HCT116 (cell line): Measurements from ENCODE around the gene PAX5. TPM values are rescaled to one million over a fixed set of nuclear protein-coding genes. Genes with fewer than 3 reads are reported as not detected.

Source experiments
- ATAC-seq: fragments of 200-7000 bp; cut with Tn5 transposase; 2 replicates; pipeline ENCODE4 v1.9.1; 2020; ENCODE audit warnings: mild to moderate bottlenecking, moderate library complexity
- BruUV-seq: library from RNA; stranded (reverse); fragments of 400-500 nt; replicated peaks from 2 replicates; lab custom pipeline; 2021; lab: Mats Ljungman, UMichigan
- CTCF ChIA-PET: fragments of 300-600 bp; sonication (Branson Sonifier 250); formaldehyde crosslinking; loops from one replicate; lab custom pipeline; 2021; ENCODE audit warnings: antibody characterized with exemption; lab: Charles Lee
- POLR2A ChIA-PET: fragments of 300-600, 350-600 bp; sonication (Branson Sonifier 250); formaldehyde crosslinking; loops from one replicate; lab custom pipeline; 2021; ENCODE audit warnings: antibody characterized with exemption; lab: Charles Lee
- RAD21 ChIA-PET, 2 experiments: fragments of 300-600 bp; sonication (Branson Sonifier 250); formaldehyde crosslinking; loops; one replicate each; lab custom pipeline; 2023; ENCODE audit warnings: low total read pairs in 2 of 2; ENCODE audit not compliant: uncharacterized antibody in 2 of 2, unreplicated experiment in 2 of 2, low non-redundant PET in 1 of 2; lab: Charles Lee
- DNase-seq: peaks from one replicate; pipeline ENCODE4 v3.0.0-alpha.2; 2010; ENCODE audit warnings: low read depth, low spot score
- H2AFZ ChIP-seq: fragments of 200-600 bp; shearing (Covaris generic), sonication (generic); 2 replicates; pipeline ENCODE4 v1.6.1; 2017; ENCODE audit warnings: low read depth, mixed run types, mixed read lengths, antibody characterized with exemption, low read length; ENCODE audit not compliant: poor library complexity, severe bottlenecking
- H3K27ac ChIP-seq: 2 replicates; pipeline ENCODE4 v1.5.1; 2012; ENCODE audit warnings: low read depth, low read length
- H3K27me3 ChIP-seq: fragments of 200-600 bp; sonication (generic); 2 replicates; pipeline ENCODE4 v1.6.1; 2016; ENCODE audit warnings: mixed run types, low read length, mixed read lengths; ENCODE audit not compliant: insufficient read depth
- H3K36me3 ChIP-seq, 2 experiments: fragments of 200-500 bp in 1 of 2; fragments of 200-600 bp in 1 of 2; sonication (Bioruptor generic) in 1 of 2; sonication (generic) in 1 of 2; 2 replicates each; pipeline versions ENCODE4 v1.5.1 to v1.6.1; 2014 to 2016; ENCODE audit warnings: low read length in 2 of 2, inconsistent platforms in 1 of 2, mixed read lengths in 1 of 2, mixed run types in 1 of 2; ENCODE audit not compliant: insufficient read depth in 2 of 2, control insufficient read depth in 1 of 2
- H3K4me1 ChIP-seq, 2 experiments: fragments of 200-600 bp in 1 of 2; sonication (generic) in 1 of 2; 2 replicates each; pipeline versions ENCODE4 v1.5.1 to v1.6.1; 2012 to 2017; ENCODE audit warnings: low read length in 2 of 2, inconsistent platforms in 1 of 2, mild to moderate bottlenecking in 1 of 2, mixed read lengths in 1 of 2, mixed run types in 1 of 2, moderate library complexity in 1 of 2; ENCODE audit not compliant: insufficient read depth in 2 of 2, control insufficient read depth in 1 of 2
- H3K4me2 ChIP-seq: fragments of 200-600 bp; sonication (generic); 2 replicates; pipeline ENCODE4 v1.6.1; 2017; ENCODE audit warnings: mixed run types, low read length, mixed read lengths
- H3K4me3 ChIP-seq, 2 experiments: fragments of 200-600 bp in 1 of 2; sonication (generic) in 1 of 2; replicated peaks in 1 of 2; 2 replicates each; pipeline ENCODE4 v1.5.1; 2011 to 2016; ENCODE audit warnings: low read length in 2 of 2, control low read depth in 1 of 2, low read depth in 1 of 2, mild to moderate bottlenecking in 1 of 2, mixed read lengths in 1 of 2, mixed run types in 1 of 2
- H3K79me2 ChIP-seq: fragments of 200-600 bp; sonication (generic); 2 replicates; pipeline ENCODE4 v1.6.1; 2017; ENCODE audit warnings: mild to moderate bottlenecking, mixed run types, low read length, moderate library complexity, mixed read lengths; ENCODE audit not compliant: insufficient read depth
- H3K9ac ChIP-seq: fragments of 200-600 bp; sonication (generic); 2 replicates; pipeline ENCODE4 v1.6.1; 2016; ENCODE audit warnings: low read length, mixed read lengths
- H3K9me2 ChIP-seq: fragments of 200-600 bp; sonication (generic), shearing (Covaris generic); 2 replicates; pipeline ENCODE4 v1.6.1; 2017; ENCODE audit warnings: mixed run types, mild to moderate bottlenecking, moderate library complexity; ENCODE audit not compliant: insufficient read depth
- H3K9me3 ChIP-seq, 2 experiments: fragments of 200-500 bp in 1 of 2; fragments of 200-600 bp in 1 of 2; sonication (Bioruptor generic) in 1 of 2; sonication (generic) in 1 of 2; 2 replicates each; pipeline ENCODE4 v1.6.1; 2014 to 2017; ENCODE audit warnings: low read length in 2 of 2, mixed read lengths in 2 of 2, inconsistent platforms in 1 of 2, low read depth in 1 of 2, mild to moderate bottlenecking in 1 of 2, mixed run types in 1 of 2, moderate library complexity in 1 of 2; ENCODE audit not compliant: control insufficient read depth in 1 of 2, insufficient read depth in 1 of 2
- H4K20me1 ChIP-seq: fragments of 200-600 bp; sonication (generic), shearing (Covaris generic); 2 replicates; pipeline ENCODE4 v1.6.1; 2017; ENCODE audit warnings: mixed run types, mild to moderate bottlenecking, moderate library complexity; ENCODE audit not compliant: insufficient read depth
- ATF3 ChIP-seq: IDR thresholded peaks from 2 replicates; pipeline ENCODE4 v1.6.1; 2012
- ELF1 ChIP-seq: IDR thresholded peaks from 2 replicates; pipeline ENCODE4 v1.6.1; 2012; ENCODE audit warnings: low read depth, borderline replicate concordance
- MAX ChIP-seq: IDR thresholded peaks from 2 replicates; pipeline ENCODE4 v1.6.1; 2012
- POLR2AphosphoS5 ChIP-seq: IDR thresholded peaks from 2 replicates; pipeline ENCODE4 v1.6.1; 2011; ENCODE audit warnings: mild to moderate bottlenecking, low read depth, low read length, moderate library complexity
- RAD21 ChIP-seq: IDR thresholded peaks from 2 replicates; pipeline ENCODE4 v1.6.1; 2012; ENCODE audit warnings: low read depth, mild to moderate bottlenecking
- REST ChIP-seq: IDR thresholded peaks from 2 replicates; pipeline ENCODE4 v1.6.1; 2012; ENCODE audit warnings: low read depth
- SIN3A ChIP-seq: IDR thresholded peaks from 2 replicates; pipeline ENCODE4 v1.6.1; 2012; ENCODE audit warnings: low read depth
- YY1 ChIP-seq: IDR thresholded peaks from 2 replicates; pipeline ENCODE4 v1.6.1; 2011; ENCODE audit warnings: low read length, low read depth, moderate library complexity, mild to moderate bottlenecking; ENCODE audit not compliant: insufficient replicate concordance; ENCODE audit errors: extremely low read depth
- ZFX ChIP-seq: fragments of 450-650 bp; IDR thresholded peaks from 2 replicates; pipeline ENCODE4 v1.6.1; 2017
- ZNF274 ChIP-seq: fragments of 200-500 bp; sonication (Bioruptor generic); IDR thresholded peaks from 2 replicates; pipeline ENCODE4 v1.6.1; 2014; ENCODE audit warnings: mild to moderate bottlenecking, low read depth, low read length, inconsistent platforms
- intact Hi-C: fragments of 100-400 bp; cut with micrococcal nuclease; formaldehyde crosslinking; loops from 2 replicates; pipeline ENCODE4 v1.10.0; 2022
- total RNA-seq: library from RNA; stranded (reverse); gene quantifications from one replicate; pipeline ENCODE4 v1.2.1, GENCODE V29; 2021; ENCODE audit not compliant: unreplicated experiment

Gene PAX5
- total RNA-seq, 1 experiment from 2014 or later = 0.17 TPM

GRCh38 chr9:36997414-36997813 is 36.7 kb downstream of the PAX5 start:
- intact Hi-C loops = loop anchor here (2.0 kb wide), 2 partner anchors 265 to 393 kb away; no protein-coding TSS in a partner anchor
- RAD21 ChIA-PET = no interaction called here
- Histone ChIP-seq H3K9me3 (no peaks in the 10 kb centered on the region), H3K36me3 (no peaks in the 10 kb centered on the region), H3K9ac (no peak overlapping the region), H3K27me3 (no peaks in the 10 kb centered on the region), H3K27ac (no peak overlapping the region), H2AFZ (no peak overlapping the region), H3K4me2 (no peak overlapping the region), H3K9me2 (no peaks in the 10 kb centered on the region), H3K4me1 (peaks cover 0 to 5% of the 10 kb centered on the region in 2 experiments; a peak in 2 of 4 replicates), H3K79me2 (no peaks in the 10 kb centered on the region), H4K20me1 (no peaks in the 10 kb centered on the region), H3K4me3 (no peak overlapping the region)
- POLR2A ChIA-PET = no interaction called here
- CTCF ChIA-PET = interaction anchor here (0.8 to 2.2 kb wide), 3 partner anchors 265 to 414 kb away, joined by 3 to 35 read pairs (median 3); no protein-coding TSS in a partner anchor
- no TSS peak for BruUV-seq
- TF ChIP-seq REST = no peak
- TF ChIP-seq YY1 = no peak
- no peak for TF ChIP-seq ATF3
- TF ChIP-seq MAX = no peak
- TF ChIP-seq ELF1 = no peak
- no peak for TF ChIP-seq RAD21
- TF ChIP-seq ZFX = no peak
- no peak for TF ChIP-seq ZNF274
- TF ChIP-seq SIN3A = no peak
- no peak for TF ChIP-seq POLR2AphosphoS5
- ATAC-seq (no peak), DNase-seq (no peak)
